ENCODE results near the gene PRICKLE1. TPM values are rescaled to one million over a fixed set of nuclear protein-coding genes. Genes with fewer than 3 reads are reported as not detected.

The PRICKLE1 gene
- total RNA-seq, 1 experiment from 2014 or later, result 14.1 TPM

DNA sequence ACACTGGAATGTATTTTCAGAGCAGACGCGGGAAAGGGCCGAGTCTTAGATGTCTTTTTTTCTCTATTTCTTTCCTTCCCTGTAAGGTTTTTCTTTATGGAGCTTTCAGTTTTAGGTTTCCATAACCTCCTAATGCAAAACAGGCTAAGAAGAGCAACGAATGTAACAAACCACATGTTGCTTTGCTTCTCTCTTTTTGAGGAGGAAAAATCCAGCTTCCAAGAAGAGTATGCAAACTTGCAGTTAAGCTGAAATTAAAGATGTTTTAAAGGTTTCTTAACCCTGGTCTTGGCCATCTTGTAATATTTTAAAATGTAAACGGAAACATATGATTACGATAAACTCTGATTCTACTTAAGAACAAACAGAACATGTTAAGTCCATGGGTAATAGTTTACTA is 86.9 kb downstream of the PRICKLE1 start:
- no peak for DNase-seq (ENCODE audit: unreplicated experiment)
- no TSS peak for BruUV-seq (replicated peaks)
- H3K36me3 Mint-ChIP-seq (ENCODE audit: insufficient read depth, unreplicated experiment), result peaks cover 7% of the 10 kb centered on the region
- ChIA-PET CTCF (interaction anchor here (0.7 kb wide), 1 partner anchor 21 kb away, joined by 4 read pairs; no protein-coding TSS in a partner anchor), POLR2A (no interaction called here)
- intact Hi-C loops (cut with micrococcal nuclease), result no loop called here
- H3K4me1 Mint-ChIP-seq (ENCODE audit: insufficient read depth, unreplicated experiment), result peaks cover 10% of the 10 kb centered on the region
- no peaks in the 10 kb centered on the region for H3K27me3 Mint-ChIP-seq (ENCODE audit: insufficient read depth, unreplicated experiment)
- H3K9me3 Mint-ChIP-seq (ENCODE audit: unreplicated experiment), result no peaks in the 10 kb centered on the region
- H3K4me3 Mint-ChIP-seq (ENCODE audit: unreplicated experiment), result no peak overlapping the region
- H3K27ac Mint-ChIP-seq (ENCODE audit: low read depth, unreplicated experiment), result no peak overlapping the region
- TF ChIP-seq, protein P1, sequence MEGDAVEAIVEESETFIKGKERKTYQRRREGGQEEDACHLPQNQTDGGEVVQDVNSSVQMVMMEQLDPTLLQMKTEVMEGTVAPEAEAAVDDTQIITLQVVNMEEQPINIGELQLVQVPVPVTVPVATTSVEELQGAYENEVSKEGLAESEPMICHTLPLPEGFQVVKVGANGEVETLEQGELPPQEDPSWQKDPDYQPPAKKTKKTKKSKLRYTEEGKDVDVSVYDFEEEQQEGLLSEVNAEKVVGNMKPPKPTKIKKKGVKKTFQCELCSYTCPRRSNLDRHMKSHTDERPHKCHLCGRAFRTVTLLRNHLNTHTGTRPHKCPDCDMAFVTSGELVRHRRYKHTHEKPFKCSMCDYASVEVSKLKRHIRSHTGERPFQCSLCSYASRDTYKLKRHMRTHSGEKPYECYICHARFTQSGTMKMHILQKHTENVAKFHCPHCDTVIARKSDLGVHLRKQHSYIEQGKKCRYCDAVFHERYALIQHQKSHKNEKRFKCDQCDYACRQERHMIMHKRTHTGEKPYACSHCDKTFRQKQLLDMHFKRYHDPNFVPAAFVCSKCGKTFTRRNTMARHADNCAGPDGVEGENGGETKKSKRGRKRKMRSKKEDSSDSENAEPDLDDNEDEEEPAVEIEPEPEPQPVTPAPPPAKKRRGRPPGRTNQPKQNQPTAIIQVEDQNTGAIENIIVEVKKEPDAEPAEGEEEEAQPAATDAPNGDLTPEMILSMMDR (IDR thresholded peaks at IDR 0.05; ENCODE audit: unreplicated experiment), result no peak

DNA sequence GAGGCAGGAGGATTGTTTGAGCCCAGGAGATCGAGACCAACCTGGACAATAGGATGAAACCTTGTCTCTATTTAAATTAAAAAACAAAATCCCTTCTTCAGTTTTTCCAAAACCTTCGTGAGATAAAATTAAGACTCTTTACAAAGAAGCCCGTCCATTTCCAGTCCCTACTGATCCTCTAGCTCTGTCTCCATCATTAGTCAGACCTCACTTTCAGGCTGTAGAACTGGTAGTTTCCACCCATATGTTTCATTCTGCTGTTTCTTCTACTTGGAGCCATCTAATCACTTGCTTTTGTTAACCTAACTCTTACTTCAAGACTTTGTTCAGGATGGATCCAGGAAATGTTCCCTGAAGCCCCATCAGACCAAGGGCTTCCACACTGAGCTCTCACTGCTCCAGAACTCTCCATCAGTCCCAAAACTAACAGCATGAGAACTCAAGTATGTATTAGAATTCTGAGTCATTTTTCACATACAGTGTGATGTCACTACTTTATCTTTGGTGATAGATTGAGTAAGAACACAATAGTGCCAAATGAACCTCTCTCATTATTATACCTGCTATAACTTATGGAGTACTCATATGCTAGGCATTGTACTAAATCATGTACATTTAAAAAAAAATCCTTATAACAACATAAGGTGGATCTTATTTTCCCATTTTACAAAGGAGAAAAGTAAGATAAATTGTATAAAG is 90.8 kb downstream of the PRICKLE1 start:
- no peak overlapping the region for H3K27ac Mint-ChIP-seq (ENCODE audit: low read depth, unreplicated experiment)

DNA sequence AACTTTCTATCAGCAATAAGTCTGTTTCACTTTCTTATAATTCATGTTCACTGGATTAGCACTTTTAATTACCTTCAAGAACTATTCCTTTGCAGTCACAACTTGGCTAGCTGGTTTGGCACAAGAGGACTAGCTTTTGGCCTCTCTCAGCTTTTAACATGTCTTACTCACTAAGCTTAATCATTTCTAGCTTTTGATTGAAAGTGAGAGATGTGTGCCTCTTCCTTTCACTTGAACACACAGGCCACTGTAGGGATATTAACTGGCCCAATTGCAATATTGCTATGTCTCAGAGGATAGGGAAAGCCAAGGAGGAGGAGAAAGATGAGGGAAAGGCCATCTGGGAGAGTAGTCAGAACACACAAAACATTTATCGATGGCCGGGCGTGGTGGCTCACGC is 92.7 kb downstream of the PRICKLE1 start:
- TF ChIP-seq, protein P1 (IDR thresholded peaks at IDR 0.05; ENCODE audit: unreplicated experiment), result no peak
- no peaks in the 10 kb centered on the region for H3K36me3 Mint-ChIP-seq (ENCODE audit: insufficient read depth, unreplicated experiment)
- H3K9me3 Mint-ChIP-seq (ENCODE audit: unreplicated experiment), result no peaks in the 10 kb centered on the region
- ChIA-PET CTCF (interaction anchor here (0.6 to 2.9 kb wide), 2 partner anchors 14 to 106 kb away, joined by 3 to 12 read pairs; no protein-coding TSS in a partner anchor), POLR2A (interaction anchor here (0.8 to 1.3 kb wide), 2 partner anchors 12 to 76 kb away, joined by 3 to 7 read pairs; no protein-coding TSS in a partner anchor)
- BruUV-seq (replicated peaks), result no TSS peak
- no peak overlapping the region for H3K4me3 Mint-ChIP-seq (ENCODE audit: unreplicated experiment)
- no peaks in the 10 kb centered on the region for H3K4me1 Mint-ChIP-seq (ENCODE audit: insufficient read depth, unreplicated experiment)
- H3K27me3 Mint-ChIP-seq (ENCODE audit: insufficient read depth, unreplicated experiment), result no peaks in the 10 kb centered on the region
- intact Hi-C loops (cut with micrococcal nuclease), result no loop called here
- no peak overlapping the region for H3K27ac Mint-ChIP-seq (ENCODE audit: low read depth, unreplicated experiment)
- no peak for DNase-seq (ENCODE audit: unreplicated experiment)

More for the DNA sequence above, 90.8 kb downstream of the PRICKLE1 start:
- Mint-ChIP-seq H3K27me3 (ENCODE audit: insufficient read depth, unreplicated experiment) (no peaks in the 10 kb centered on the region), H3K4me1 (ENCODE audit: insufficient read depth, unreplicated experiment) (peaks cover under 1% of the 10 kb centered on the region), H3K4me3 (ENCODE audit: unreplicated experiment) (no peak overlapping the region), H3K36me3 (ENCODE audit: insufficient read depth, unreplicated experiment) (no peaks in the 10 kb centered on the region), H3K9me3 (ENCODE audit: unreplicated experiment) (no peaks in the 10 kb centered on the region)
- ChIA-PET POLR2A (interaction anchor here (0.6 to 1.2 kb wide), 2 partner anchors 375 to 1339 kb away, joined by 3 to 4 read pairs; no protein-coding TSS in a partner anchor), CTCF (interaction anchor here (0.7 to 1.0 kb wide), 3 partner anchors 16 to 534 kb away, joined by 3 read pairs; no protein-coding TSS in a partner anchor)
- TF ChIP-seq, protein P1 (IDR thresholded peaks at IDR 0.05; ENCODE audit: unreplicated experiment), result no peak
- no TSS peak for BruUV-seq (replicated peaks)
- intact Hi-C loops (cut with micrococcal nuclease), result no loop called here
- no peak for DNase-seq (ENCODE audit: unreplicated experiment)

DNA sequence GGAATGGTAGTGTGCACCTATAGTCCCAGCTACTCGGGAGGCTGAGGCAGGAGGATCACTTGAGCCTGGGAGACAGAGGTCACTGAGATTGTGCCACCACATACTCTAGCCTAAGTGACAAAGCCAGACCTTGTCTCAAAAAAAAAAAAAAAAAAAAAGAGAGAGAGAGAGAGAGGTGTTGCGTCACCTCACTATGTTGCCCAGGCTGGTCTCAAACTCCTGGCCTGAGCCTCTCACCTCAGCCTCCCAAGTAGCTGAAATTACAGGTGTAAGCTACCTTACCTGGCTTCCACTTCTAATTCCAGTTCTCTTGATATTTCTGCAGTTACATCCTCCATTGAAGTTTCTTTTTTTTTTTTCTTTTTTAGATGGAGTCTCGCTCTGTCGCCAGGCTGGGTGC is 94.3 kb downstream of the PRICKLE1 start:
- Mint-ChIP-seq H3K9me3 (ENCODE audit: unreplicated experiment) (no peaks in the 10 kb centered on the region), H3K27ac (ENCODE audit: low read depth, unreplicated experiment) (no peak overlapping the region), H3K36me3 (ENCODE audit: insufficient read depth, unreplicated experiment) (peaks cover 3% of the 10 kb centered on the region), H3K4me1 (ENCODE audit: insufficient read depth, unreplicated experiment) (no peaks in the 10 kb centered on the region), H3K4me3 (ENCODE audit: unreplicated experiment) (no peak overlapping the region), H3K27me3 (ENCODE audit: insufficient read depth, unreplicated experiment) (no peaks in the 10 kb centered on the region)
- ChIA-PET CTCF (interaction anchor here (0.7 to 2.9 kb wide), 7 partner anchors 11 to 854 kb away, joined by 3 to 12 read pairs (median 5); no protein-coding TSS in a partner anchor), POLR2A (no interaction called here)
- intact Hi-C loops (cut with micrococcal nuclease), result no loop called here
- BruUV-seq (replicated peaks), result no TSS peak
- DNase-seq (ENCODE audit: unreplicated experiment), result no peak
- TF ChIP-seq, protein P1 (IDR thresholded peaks at IDR 0.05; ENCODE audit: unreplicated experiment), result no peak
